Stromal cell of bone marrow (primary cell): ENCODE results near the gene FOXO1.
"Not testable (repeated sequence)": the region's sequence is repeated elsewhere in the genome, so short reads cannot be mapped to it uniquely, and the experiment has no call there.

Source experiments
- DNase-seq: peaks from one replicate; pipeline ENCODE4 v3.0.0-alpha.2; 2012; ENCODE audit warnings: low read depth

Gene FOXO1

GRCh38 chr13:40666045-40666932 is at the start of gene FOXO1:
Gene FOXO1, minus strand, starts transcription at chr13:40666641. Its CDS starts 429 bp downstream, at chr13:40666212.
- peak; percentile 74 for DNase-seq

DNA sequence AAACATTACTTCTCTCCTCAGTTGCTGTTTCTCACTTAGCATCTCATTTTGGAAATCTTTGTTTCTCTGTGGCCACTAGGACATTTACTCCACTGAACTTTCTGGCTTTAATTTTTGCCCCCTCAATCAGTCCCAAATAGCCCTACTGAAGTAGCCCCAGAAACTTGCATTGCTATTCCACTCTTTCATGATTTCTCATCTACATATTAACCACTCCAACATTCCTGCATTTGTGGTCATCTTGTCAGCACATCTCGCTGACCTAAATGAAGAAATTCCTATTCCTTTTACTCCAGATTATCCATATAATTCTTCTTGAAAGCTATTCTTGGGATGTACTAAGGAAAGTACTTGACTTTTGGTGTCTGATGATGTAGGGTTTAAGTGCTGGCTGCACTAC is 48.0 kb upstream of the FOXO1 start:
- not testable (repeated sequence) for DNase-seq

DNA sequence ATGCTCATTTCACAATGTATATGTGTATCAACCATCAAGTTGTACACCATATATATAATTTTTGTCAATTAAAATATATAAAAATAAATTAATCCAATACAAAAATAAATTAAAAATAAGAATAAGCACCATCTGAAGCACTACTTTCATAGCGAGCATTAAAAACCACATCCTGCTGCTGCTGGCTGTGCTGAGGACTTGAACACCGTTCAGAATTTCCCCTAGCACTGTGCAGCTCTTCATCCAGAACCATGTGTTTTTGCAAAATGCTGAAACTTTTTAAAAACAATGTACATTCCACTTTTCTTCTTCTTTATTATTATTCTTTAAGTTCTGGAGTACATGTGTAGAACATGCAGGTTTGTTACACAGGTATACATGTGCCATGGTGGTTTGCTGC is 40.0 kb upstream of the FOXO1 start:
- no peak for DNase-seq

GRCh38 chr13:40697711-40698110 is 31.3 kb upstream of the FOXO1 start:
- DNase-seq, result no peak

GRCh38 chr13:40694426-40694825 is 28.0 kb upstream of the FOXO1 start:
- DNase-seq, result no peak

GRCh38 chr13:40692946-40693345 is 26.5 kb upstream of the FOXO1 start:
- no peak for DNase-seq

DNA sequence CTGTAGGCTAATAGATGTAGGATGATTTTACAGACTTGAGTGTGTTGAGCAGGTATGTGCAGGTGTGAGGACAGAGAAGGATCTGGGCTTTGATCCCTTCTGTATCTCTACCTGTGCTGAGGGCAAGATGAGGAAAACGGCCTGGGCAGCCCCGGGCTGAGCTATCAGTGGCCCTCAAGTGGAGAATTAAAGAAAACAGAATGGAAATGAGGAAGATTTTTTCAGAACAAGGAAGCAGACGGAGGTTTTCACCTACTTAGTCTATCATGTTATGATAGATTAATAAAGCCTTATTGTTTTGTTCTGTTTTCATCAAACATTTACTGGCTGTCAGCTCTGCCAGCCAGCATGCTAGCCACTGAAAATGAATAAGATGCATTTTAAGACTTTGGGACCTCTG is 22.3 kb upstream of the FOXO1 start:
- DNase-seq, result no peak

GRCh38 chr13:40682449-40683240 is 16.2 kb upstream of the FOXO1 start:
- no peak for DNase-seq

DNA sequence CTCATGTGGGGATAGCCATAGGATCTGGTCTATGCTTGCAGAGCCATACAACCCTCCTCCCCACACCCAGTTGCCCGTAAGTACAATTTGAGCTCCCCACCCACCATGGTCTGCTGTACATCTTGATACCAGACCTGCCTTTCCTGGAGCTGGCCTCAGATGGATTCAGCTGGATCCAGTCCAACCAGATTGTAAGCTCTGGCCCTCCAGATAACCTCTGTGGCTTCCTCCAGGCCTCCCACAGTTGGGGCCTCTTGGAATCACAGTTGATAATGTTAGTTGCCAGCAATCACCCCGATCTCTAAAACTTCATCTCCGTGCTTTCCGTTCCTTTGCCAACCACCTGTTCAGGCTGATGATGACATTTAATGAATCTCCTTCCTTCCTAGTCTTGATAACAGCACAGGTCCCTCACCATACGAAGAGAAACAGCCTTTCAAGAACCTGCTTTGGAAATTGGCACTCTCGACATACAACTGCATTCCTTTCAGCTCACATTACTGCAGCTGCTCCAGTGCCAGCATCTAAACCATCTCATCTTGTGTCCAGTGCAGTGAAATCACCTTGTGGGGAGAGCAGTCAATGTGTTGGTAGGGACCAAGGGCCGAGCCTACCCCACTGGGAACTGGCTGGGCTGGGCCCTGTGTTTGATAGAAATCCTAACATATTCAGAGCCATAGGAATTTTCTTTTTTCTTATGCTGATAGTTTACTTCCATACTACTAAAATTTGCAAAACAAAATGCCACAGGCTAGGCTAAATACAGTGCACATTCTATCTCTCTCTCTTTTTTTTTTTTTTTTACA is 15.1 kb upstream of the FOXO1 start:
- no peak for DNase-seq

GRCh38 chr13:40680659-40681323 is 14.3 kb upstream of the FOXO1 start:
- DNase-seq, result no peak

DNA sequence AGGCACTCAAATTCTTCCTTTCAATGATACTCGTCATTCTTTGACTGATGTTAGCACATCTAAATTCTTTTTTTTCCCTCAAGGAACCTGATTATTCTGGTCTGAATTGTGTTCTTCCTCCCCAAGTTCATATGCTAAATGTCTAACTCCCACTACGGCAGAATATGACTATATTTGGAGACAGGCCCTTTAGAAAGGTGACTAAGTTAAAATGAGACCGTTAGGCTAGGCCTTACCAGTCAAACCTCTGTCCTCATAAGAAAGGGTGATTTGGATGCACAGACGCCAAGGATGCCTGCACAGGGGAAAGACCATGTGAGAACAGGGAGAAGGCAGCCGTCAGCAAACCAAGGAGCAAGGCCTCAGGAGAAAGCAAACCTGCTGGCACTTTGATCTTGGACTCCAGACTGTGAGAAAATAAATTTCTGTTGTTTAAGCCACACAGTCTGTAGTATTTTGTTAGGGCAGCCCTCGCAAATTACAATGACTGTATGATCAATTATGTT is 13.1 kb upstream of the FOXO1 start:
- DNase-seq, result no peak

DNA sequence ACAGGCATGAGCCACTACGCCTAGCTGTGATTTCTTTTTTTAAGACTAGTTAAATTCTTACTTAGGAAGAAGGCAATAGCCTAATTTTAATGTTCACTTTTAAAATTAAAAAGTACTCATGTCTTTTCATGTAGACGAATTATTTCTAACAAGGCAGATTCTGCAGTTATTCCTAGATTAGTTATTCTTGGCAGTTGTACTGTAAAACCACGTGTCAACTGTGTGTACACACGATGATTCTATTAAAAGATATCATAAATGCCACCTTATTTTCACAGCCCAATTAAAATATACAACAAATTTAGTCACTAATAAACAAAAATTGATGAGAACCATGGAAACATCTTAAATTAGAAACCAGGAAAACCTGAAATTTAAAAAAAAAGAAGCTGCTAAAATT is 10.6 kb upstream of the FOXO1 start:
- no peak for DNase-seq

- DNase-seq, result no peak
Observed at GRCh38 chr13:40676007-40676406, 9.6 kb upstream of the FOXO1 start.

GRCh38 chr13:40673414-40673813 is 7.0 kb upstream of the FOXO1 start:
- DNase-seq, result no peak

DNA sequence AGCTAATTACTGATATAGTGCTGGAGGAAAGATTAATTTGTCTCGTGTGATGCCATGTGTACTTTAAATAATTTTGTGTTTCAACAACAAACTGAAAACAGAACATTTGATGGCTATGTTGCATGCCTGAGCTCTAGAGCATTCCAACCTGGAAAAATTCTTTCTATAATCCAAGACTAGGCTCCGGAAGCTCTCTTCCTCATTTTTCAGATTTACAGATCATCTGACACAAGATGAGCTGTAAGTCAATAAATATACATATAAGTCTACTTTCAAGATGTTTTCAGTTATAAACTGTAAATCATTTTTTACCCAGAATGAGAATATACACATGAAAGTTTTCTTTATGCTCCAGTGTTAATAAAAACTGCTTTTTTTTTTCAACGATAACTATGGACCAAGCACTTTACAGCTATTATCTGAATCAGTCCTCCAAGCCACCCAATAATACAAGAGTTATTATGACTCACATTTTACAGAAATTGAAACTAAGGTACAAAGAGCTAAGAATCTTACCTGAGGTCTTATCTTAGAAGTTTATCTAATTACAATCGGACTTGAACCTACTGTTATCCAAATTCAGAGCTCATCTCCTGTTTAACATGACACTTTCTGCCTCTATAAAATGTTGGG is 6.4 kb upstream of the FOXO1 start:
- DNase-seq, result no peak

DNA sequence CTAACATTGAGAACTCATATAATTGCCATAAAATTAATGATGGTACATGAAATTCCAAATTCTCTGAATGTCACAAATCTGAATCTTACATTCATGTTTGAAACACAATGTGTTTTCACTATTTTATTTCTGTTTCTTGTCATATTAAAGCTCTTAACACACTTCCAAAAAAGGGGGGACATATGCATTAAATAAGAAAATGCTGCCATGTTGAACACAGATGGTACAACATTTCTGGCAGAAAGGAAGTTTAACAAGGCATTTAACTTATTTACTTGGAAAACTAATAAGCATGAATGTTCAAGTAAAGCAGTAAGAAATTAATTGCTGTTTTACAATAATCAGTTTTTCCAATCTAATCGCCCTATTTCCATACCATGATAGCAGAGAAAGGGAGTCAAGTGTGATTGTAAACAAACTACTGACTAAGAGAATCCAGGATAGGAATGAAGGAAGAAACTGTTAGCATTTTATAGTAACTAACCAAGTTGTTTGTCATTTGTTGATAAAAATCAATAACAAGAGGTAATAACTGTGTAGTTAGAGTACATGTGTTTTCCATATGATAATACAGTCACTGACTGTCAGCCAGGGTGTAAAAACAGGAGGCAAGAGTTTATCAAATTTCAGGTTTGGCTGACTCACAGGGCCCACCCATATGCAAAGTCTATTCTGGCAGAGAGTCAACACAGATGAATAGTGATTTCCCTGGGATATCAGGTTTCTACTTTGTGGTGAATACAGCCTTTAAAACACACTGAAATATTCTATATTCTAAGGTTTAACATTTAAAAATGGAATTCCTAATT is 5.7 kb upstream of the FOXO1 start:
- DNase-seq, result no peak

- no peak for DNase-seq
Observed at GRCh38 chr13:40670307-40670706, 3.9 kb upstream of the FOXO1 start.

DNA sequence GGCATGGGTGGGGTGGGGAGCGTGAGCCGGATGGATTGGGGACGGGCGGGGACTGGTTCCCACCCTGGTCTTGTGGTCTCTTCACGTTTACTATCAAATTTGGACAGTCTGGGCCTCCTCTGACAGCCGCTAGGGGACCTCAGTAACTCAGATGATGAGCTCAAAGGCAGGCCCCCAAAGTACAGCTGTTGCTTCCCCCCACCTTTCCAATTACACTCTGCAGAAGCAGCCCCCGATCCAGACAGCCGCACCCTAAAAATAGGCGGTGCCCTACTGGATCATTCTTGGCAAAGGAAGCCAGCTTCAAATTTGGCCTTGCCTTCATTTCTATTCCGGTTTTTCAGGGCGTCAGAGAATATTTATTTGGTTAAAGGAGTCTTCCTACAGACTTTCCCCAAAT is 1.9 kb upstream of the FOXO1 start:
- no peak for DNase-seq

- no peak for DNase-seq
Observed at GRCh38 chr13:40667622-40667978, 1.2 kb upstream of the FOXO1 start.

DNA sequence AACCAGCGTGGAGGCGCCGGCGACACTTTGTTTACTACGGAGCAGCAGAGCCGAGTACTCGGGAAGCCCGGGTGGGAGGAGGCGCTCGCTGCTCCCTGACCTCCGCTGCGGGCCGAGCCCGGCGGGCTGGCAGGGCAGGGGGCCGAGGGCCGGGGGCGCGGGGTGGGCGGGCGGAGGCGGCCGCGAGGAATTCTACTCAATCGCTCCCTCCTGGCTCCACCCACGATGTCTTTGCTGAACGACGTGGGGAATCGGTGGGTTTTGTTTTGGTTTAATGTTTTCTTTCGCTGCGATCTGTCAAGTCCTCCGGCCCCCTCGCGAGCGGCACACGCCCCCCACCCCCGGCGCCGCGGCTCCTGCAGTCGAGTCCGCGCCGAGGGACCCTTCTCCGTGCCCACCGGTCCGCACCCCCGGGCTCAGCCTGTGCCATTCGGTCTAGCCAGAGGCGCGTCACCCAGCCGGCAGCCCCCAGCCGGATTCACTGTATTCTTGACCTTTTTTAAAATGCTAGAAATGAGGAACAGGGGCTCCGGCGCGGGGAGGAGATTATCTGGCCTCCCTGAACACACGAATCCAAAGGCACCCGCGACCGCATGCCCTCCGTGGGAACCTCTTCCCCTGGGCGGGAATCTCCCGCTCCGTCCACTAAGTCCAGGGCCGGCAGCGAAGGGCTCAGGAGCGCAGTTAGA is 636 bp upstream of the FOXO1 start:
- DNase-seq, result no peak
